GM12801 (cell line): ENCODE measurements around the gene CORO2B.

Experiments used
- CTCF ChIP-seq: IDR thresholded peaks from one replicate; pipeline ENCODE4 v1.5.1; 2011; ENCODE audit warnings: control low read depth; ENCODE audit not compliant: insufficient read length; ENCODE audit errors: extremely low read depth

Gene CORO2B

GRCh38 chr15:68580026-68580882 is 1.5 kb downstream of the CORO2B start:
- no peak for TF ChIP-seq CTCF

- TF ChIP-seq CTCF: no peak
Measured at GRCh38 chr15:68580883-68581155, 2.0 kb downstream of the CORO2B start.

- TF ChIP-seq CTCF: no peak
Measured at GRCh38 chr15:68581725-68582124, 2.9 kb downstream of the CORO2B start.

GRCh38 chr15:68582236-68582635 is 3.4 kb downstream of the CORO2B start:
- TF ChIP-seq CTCF: no peak

- no peak for TF ChIP-seq CTCF
Measured at GRCh38 chr15:68582864-68583263, 4.1 kb downstream of the CORO2B start.

- TF ChIP-seq CTCF: no peak
Measured at GRCh38 chr15:68583321-68583720, 4.5 kb downstream of the CORO2B start.

GRCh38 chr15:68583936-68584755 is 5.4 kb downstream of the CORO2B start:
- no peak for TF ChIP-seq CTCF
